Astrocyte (in vitro differentiated cells and primary cell): ENCODE measurements around the gene RNF7. TPM values are rescaled to one million over a fixed set of nuclear protein-coding genes. Genes with fewer than 3 reads are reported as not detected.

Source experiments
- DNase-seq: peaks from one replicate; pipeline ENCODE4 v3.0.0-alpha.2; 2010; ENCODE audit warnings: low read depth
- FAIRE-seq: peaks from 2 replicates; lab custom pipeline; 2011; peaks lifted over from hg19 to GRCh38; lab: Jason Lieb, UNC
- H2AFZ ChIP-seq: 2 replicates; pipeline ENCODE4 v1.6.0; 2012; ENCODE audit warnings: low read depth, low read length, inconsistent platforms
- H3K27ac ChIP-seq: 2 replicates; pipeline ENCODE4 v1.5.1; 2011; ENCODE audit warnings: low read depth, low read length, inconsistent platforms
- H3K27me3 ChIP-seq: 2 replicates; pipeline ENCODE4 v1.6.0; 2011; ENCODE audit warnings: low read length, inconsistent platforms; ENCODE audit not compliant: insufficient read depth
- H3K36me3 ChIP-seq: 2 replicates; pipeline ENCODE4 v1.5.1; 2011; ENCODE audit warnings: low read length, inconsistent platforms; ENCODE audit not compliant: insufficient read depth
- H3K4me1 ChIP-seq: 2 replicates; pipeline ENCODE4 v1.5.1; 2011; ENCODE audit warnings: low read length, inconsistent platforms; ENCODE audit not compliant: insufficient read depth
- H3K4me2 ChIP-seq: 2 replicates; pipeline ENCODE4 v1.6.0; 2012; ENCODE audit warnings: low read length, inconsistent platforms
- H3K4me3 ChIP-seq: 2 replicates; pipeline ENCODE4 v1.5.1; 2011; ENCODE audit warnings: low read depth, mild to moderate bottlenecking, low read length, inconsistent platforms; ENCODE audit not compliant: insufficient read depth
- H3K79me2 ChIP-seq: 2 replicates; pipeline ENCODE4 v1.6.0; 2012; ENCODE audit warnings: mild to moderate bottlenecking, low read length, inconsistent platforms; ENCODE audit not compliant: insufficient read depth
- H3K9ac ChIP-seq: 2 replicates; pipeline ENCODE4 v1.6.0; 2012; ENCODE audit warnings: mild to moderate bottlenecking, low read length, inconsistent platforms
- H3K9me3 ChIP-seq: 2 replicates; pipeline ENCODE4 v1.5.1; 2012; ENCODE audit warnings: low read depth, mild to moderate bottlenecking, low read length, inconsistent platforms; ENCODE audit not compliant: insufficient read depth
- H4K20me1 ChIP-seq: 2 replicates; pipeline ENCODE4 v1.6.0; 2012; ENCODE audit warnings: low read length, inconsistent platforms; ENCODE audit not compliant: insufficient read depth
- H3K27ac Mint-ChIP-seq: one replicate; pipeline ENCODE4 v1.8.0; 2021; ENCODE audit warnings: mild to moderate bottlenecking, mixed read lengths; ENCODE audit not compliant: unreplicated experiment
- H3K27me3 Mint-ChIP-seq: one replicate; pipeline ENCODE4 v1.8.0; 2021; ENCODE audit warnings: low read depth, mixed read lengths; ENCODE audit not compliant: unreplicated experiment
- H3K36me3 Mint-ChIP-seq: one replicate; pipeline ENCODE4 v1.8.0; 2021; ENCODE audit warnings: low read depth, mixed read lengths; ENCODE audit not compliant: unreplicated experiment
- H3K4me1 Mint-ChIP-seq: one replicate; pipeline ENCODE4 v1.8.0; 2021; ENCODE audit warnings: low read depth, mixed read lengths; ENCODE audit not compliant: unreplicated experiment
- H3K4me3 Mint-ChIP-seq: one replicate; pipeline ENCODE4 v1.8.0; 2021; ENCODE audit warnings: mild to moderate bottlenecking, moderate library complexity, mixed read lengths; ENCODE audit not compliant: unreplicated experiment
- H3K9me3 Mint-ChIP-seq: one replicate; pipeline ENCODE4 v1.8.0; 2021; ENCODE audit warnings: mild to moderate bottlenecking, mixed read lengths; ENCODE audit not compliant: unreplicated experiment
- CTCF ChIP-seq: IDR thresholded peaks from 2 replicates; pipeline ENCODE4 v1.5.1; 2011; ENCODE audit warnings: low read depth, mild to moderate bottlenecking, inconsistent platforms, low read length, moderate library complexity; ENCODE audit not compliant: insufficient read depth
- EZH2 ChIP-seq: IDR thresholded peaks from 2 replicates; pipeline ENCODE4 v1.6.1; 2012; ENCODE audit warnings: mild to moderate bottlenecking, low read length, inconsistent platforms; ENCODE audit not compliant: insufficient read depth
- total RNA-seq: library from RNA; stranded (reverse); gene quantifications from 2 replicates; pipeline ENCODE4 v1.2.1, GENCODE V29; 2021

The RNF7 gene
- total RNA-seq, 1 donor from 2014 or later, result 168 TPM

DNA sequence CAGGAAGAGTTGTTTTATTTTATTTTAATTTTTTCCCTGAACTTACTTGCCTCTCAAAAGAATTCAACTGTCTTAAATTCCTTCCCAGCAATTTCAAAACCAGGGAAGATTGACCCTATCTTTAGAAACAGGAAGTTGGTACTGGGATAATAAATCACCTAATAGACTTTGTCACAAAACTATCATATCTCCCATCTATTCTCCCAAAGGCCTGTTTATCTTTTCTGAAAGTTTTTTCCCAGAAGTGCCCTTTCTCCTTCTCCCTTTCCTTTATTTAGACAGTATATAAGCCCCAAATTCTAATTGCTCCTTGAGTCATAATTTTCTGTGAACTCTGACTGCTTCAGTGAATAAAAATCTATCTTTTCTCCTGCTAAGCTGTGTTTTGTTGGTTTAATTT lies 2.9 kb upstream of the RNF7 start:
- no peak overlapping the region for H3K4me3 Mint-ChIP-seq
- DNase-seq (no peak), FAIRE-seq (no peak)
- no peak overlapping the region for H3K4me2 ChIP-seq
- peaks cover 4% of the 10 kb centered on the region for H3K4me1 Mint-ChIP-seq
- H3K9ac ChIP-seq, result no peak overlapping the region
- H3K36me3 ChIP-seq, result no peaks in the 10 kb centered on the region
- TF ChIP-seq CTCF, result no peak
- no peak for TF ChIP-seq EZH2
- H3K79me2 ChIP-seq, result peaks cover 21% of the 10 kb centered on the region
- no peak overlapping the region for H3K4me3 ChIP-seq
- no peaks in the 10 kb centered on the region for H3K27me3 ChIP-seq
- H3K36me3 Mint-ChIP-seq, result no peaks in the 10 kb centered on the region
- H3K9me3 Mint-ChIP-seq, result no peaks in the 10 kb centered on the region
- H3K27ac ChIP-seq, result no peak overlapping the region
- H4K20me1 ChIP-seq, result no peaks in the 10 kb centered on the region
- H3K4me1 ChIP-seq, result peaks cover 4% of the 10 kb centered on the region
- no peak overlapping the region for H2AFZ ChIP-seq
- no peak overlapping the region for H3K27ac Mint-ChIP-seq
- no peaks in the 10 kb centered on the region for H3K9me3 ChIP-seq
- no peaks in the 10 kb centered on the region for H3K27me3 Mint-ChIP-seq

GRCh38 chr3:141735770-141736465 lies 2.2 kb upstream of the RNF7 start:
- H3K9ac ChIP-seq, result no peak overlapping the region
- H3K4me1 Mint-ChIP-seq, result peaks cover 9% of the 10 kb centered on the region
- no peak overlapping the region for H3K4me3 Mint-ChIP-seq
- no peak overlapping the region for H3K27ac Mint-ChIP-seq
- H3K4me3 ChIP-seq, result no peak overlapping the region
- no peak overlapping the region for H3K4me2 ChIP-seq
- H3K4me1 ChIP-seq, result peaks cover 7% of the 10 kb centered on the region
- H3K27me3 ChIP-seq, result no peaks in the 10 kb centered on the region
- TF ChIP-seq EZH2 (no peak), CTCF (no peak)
- peaks cover 28% of the 10 kb centered on the region for H3K79me2 ChIP-seq
- no peaks in the 10 kb centered on the region for H3K9me3 ChIP-seq
- H3K9me3 Mint-ChIP-seq, result no peaks in the 10 kb centered on the region
- no peak overlapping the region for H3K27ac ChIP-seq
- H3K36me3 Mint-ChIP-seq, result no peaks in the 10 kb centered on the region
- H4K20me1 ChIP-seq, result peaks cover 7% of the 10 kb centered on the region
- no peaks in the 10 kb centered on the region for H3K36me3 ChIP-seq
- no peak for FAIRE-seq
- no peak for DNase-seq
- H3K27me3 Mint-ChIP-seq, result no peaks in the 10 kb centered on the region
- H2AFZ ChIP-seq, result no peak overlapping the region

- peaks cover 13% of the 10 kb centered on the region for H3K4me1 ChIP-seq
- Mint-ChIP-seq H3K9me3 (no peaks in the 10 kb centered on the region), H3K4me3 (peak overlapping the region; percentile 36), H3K4me1 (peaks cover 15% of the 10 kb centered on the region), H3K36me3 (no peaks in the 10 kb centered on the region), H3K27me3 (no peaks in the 10 kb centered on the region), H3K27ac (no peak overlapping the region)
- no peak for TF ChIP-seq CTCF
- TF ChIP-seq EZH2, result no peak
- DNase-seq (no peak), FAIRE-seq (no peak)
- H2AFZ ChIP-seq, result peak overlapping the region; percentile 36
- H3K27ac ChIP-seq, result no peak overlapping the region
- H3K27me3 ChIP-seq, result no peaks in the 10 kb centered on the region
- H3K9me3 ChIP-seq, result no peaks in the 10 kb centered on the region
- no peaks in the 10 kb centered on the region for H3K36me3 ChIP-seq
- H4K20me1 ChIP-seq, result peaks cover 14% of the 10 kb centered on the region
- peaks cover 40% of the 10 kb centered on the region for H3K79me2 ChIP-seq
- no peak overlapping the region for H3K9ac ChIP-seq
- no peak overlapping the region for H3K4me2 ChIP-seq
- H3K4me3 ChIP-seq, result no peak overlapping the region
Measured at GRCh38 chr3:141737093-141737492, 1.0 kb upstream of the RNF7 start.
